SKM-1 treated with dmso at 0.1 percent for 144 hours (cell line): Measurements from ENCODE around the gene BTBD9.
"Not testable (repeated sequence)": the region's sequence is repeated elsewhere in the genome, so short reads cannot be mapped to it uniquely, and the experiment has no call there.

Experiments
- DNase-seq: peaks from one replicate; lab custom pipeline; 2025; ENCODE audit not compliant: unreplicated experiment; lab: John Stamatoyannopoulos, UW

BTBD9 gene

GRCh38 chr6:38133932-38134703 lies 505.6 kb downstream of the BTBD9 start:
- DNase-seq = no peak

- no peak for DNase-seq
Observed at GRCh38 chr6:38131527-38131965, 508.2 kb downstream of the BTBD9 start.

GRCh38 chr6:38127284-38127683 lies 512.4 kb downstream of the BTBD9 start:
- DNase-seq = no peak

- DNase-seq = not testable (repeated sequence)
Observed at GRCh38 chr6:38124224-38124926, 515.4 kb downstream of the BTBD9 start.

GRCh38 chr6:38119516-38119915 lies 520.2 kb downstream of the BTBD9 start:
- DNase-seq = no peak

- no peak for DNase-seq
Observed at GRCh38 chr6:38118791-38119365, 520.9 kb downstream of the BTBD9 start.
